Measurements from ENCODE around the gene PRMT1. TPM values are rescaled to one million over a fixed set of nuclear protein-coding genes. Genes with fewer than 3 reads are reported as not detected.

Gene PRMT1
- total and polyA plus RNA-seq, 9 of the 15 experiments (the other 6 are each of a cell fraction or from before 2014, with no cell fraction given) = 13.3 to 464 (median 326) TPM

DNA sequence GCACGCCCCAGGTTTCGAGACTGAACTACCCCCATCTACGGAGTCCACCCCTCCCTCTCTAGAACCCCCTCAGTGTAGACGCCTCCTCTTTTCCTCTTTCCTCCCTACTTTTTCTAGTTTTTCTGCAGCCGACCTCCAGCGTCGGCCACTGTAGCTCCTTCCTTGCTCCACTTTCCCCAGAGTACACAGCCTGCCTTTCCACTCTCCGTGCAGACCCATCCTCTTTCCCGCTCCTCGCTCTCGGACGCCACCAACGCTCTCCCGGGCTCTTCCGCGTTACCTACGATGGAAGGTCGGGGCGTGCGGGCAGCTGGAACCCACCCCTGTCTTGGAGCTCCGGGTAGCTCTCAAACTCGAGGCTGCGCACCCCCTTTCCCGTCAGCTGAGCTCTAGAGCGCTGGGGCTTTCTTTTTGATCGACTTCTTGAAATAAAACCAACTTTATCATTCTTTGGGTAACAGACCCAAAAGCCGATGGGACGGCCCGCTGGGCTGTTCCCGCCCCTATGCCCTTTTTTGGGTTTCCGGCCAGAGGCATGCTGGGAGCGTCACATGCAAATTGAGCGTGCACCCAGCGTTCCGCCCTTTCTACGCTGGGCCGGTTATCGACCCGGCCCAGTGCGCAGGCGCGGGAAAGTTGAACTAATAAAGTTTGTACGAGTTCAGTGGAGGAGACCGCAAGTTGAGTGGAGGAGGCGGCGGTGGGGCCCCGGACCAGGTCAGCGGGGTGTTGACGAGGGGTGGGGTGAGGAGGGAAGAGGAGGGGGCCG, 11.5 kb upstream of the PRMT1 start, which contains the start of the genes BCL2L12 and IRF3 (continued):
- TF ChIP-seq, protein P1, sequence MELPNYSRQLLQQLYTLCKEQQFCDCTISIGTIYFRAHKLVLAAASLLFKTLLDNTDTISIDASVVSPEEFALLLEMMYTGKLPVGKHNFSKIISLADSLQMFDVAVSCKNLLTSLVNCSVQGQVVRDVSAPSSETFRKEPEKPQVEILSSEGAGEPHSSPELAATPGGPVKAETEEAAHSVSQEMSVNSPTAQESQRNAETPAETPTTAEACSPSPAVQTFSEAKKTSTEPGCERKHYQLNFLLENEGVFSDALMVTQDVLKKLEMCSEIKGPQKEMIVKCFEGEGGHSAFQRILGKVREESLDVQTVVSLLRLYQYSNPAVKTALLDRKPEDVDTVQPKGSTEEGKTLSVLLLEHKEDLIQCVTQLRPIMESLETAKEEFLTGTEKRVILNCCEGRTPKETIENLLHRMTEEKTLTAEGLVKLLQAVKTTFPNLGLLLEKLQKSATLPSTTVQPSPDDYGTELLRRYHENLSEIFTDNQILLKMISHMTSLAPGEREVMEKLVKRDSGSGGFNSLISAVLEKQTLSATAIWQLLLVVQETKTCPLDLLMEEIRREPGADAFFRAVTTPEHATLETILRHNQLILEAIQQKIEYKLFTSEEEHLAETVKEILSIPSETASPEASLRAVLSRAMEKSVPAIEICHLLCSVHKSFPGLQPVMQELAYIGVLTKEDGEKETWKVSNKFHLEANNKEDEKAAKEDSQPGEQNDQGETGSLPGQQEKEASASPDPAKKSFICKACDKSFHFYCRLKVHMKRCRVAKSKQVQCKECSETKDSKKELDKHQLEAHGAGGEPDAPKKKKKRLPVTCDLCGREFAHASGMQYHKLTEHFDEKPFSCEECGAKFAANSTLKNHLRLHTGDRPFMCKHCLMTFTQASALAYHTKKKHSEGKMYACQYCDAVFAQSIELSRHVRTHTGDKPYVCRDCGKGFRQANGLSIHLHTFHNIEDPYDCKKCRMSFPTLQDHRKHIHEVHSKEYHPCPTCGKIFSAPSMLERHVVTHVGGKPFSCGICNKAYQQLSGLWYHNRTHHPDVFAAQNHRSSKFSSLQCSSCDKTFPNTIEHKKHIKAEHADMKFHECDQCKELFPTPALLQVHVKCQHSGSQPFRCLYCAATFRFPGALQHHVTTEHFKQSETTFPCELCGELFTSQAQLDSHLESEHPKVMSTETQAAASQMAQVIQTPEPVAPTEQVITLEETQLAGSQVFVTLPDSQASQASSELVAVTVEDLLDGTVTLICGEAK (IDR thresholded peaks at IDR 0.05) = peak; percentile 99
- TF ChIP-seq, protein P1 (CRISPR knock-in tag; IDR thresholded peaks at IDR 0.05) = peak; percentile 97
- TF ChIP-seq ZZZ3 (IDR thresholded peaks at IDR 0.05) = peak; percentile 29; the same call in 1 of the 2 replicates
- TF ChIP-seq ZKSCAN1 (IDR thresholded peaks at IDR 0.05; ENCODE audit: low read depth, low read length) = peak; percentile 26; the same call in 1 of the 2 replicates
- TF ChIP-seq HDAC2 (IDR thresholded peaks at IDR 0.05) = peak; percentile 74
- TF ChIP-seq PRMT5 (CRISPR knock-in tag; IDR thresholded peaks at IDR 0.05) = no peak
- TF ChIP-seq ATF7 (IDR thresholded peaks at IDR 0.05) = peak; percentile 89
- TF ChIP-seq MAFG (tag; conservative IDR thresholded peaks at IDR 0.05) = no peak
- peak; percentile 9; the same call in 1 of the 2 replicates for TF ChIP-seq MYC (IDR thresholded peaks at IDR 0.05; ENCODE audit: low read depth, low read length)
- TF ChIP-seq MYC (CRISPR knock-in tag; IDR thresholded peaks at IDR 0.05; ENCODE audit: borderline replicate concordance, low read depth) = no peak
- TF ChIP-seq SMC3 (conservative IDR thresholded peaks at IDR 0.05; ENCODE audit: insufficient read depth, low read depth, low read length) = no peak
- TF ChIP-seq DACH1 (IDR thresholded peaks at IDR 0.05; ENCODE audit: partially characterized antibody) = no peak
- TF ChIP-seq, protein P2, sequence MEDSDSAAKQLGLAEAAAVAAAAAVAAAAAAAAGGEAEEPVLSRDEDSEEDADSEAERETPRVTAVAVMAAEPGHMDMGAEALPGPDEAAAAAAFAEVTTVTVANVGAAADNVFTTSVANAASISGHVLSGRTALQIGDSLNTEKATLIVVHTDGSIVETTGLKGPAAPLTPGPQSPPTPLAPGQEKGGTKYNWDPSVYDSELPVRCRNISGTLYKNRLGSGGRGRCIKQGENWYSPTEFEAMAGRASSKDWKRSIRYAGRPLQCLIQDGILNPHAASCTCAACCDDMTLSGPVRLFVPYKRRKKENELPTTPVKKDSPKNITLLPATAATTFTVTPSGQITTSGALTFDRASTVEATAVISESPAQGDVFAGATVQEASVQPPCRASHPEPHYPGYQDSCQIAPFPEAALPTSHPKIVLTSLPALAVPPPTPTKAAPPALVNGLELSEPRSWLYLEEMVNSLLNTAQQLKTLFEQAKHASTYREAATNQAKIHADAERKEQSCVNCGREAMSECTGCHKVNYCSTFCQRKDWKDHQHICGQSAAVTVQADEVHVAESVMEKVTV (CRISPR knock-in tag; IDR thresholded peaks at IDR 0.05) = no peak
- no peak for TF ChIP-seq GABPB1 (CRISPR knock-in tag; IDR thresholded peaks at IDR 0.05)
- TF ChIP-seq, protein P3, sequence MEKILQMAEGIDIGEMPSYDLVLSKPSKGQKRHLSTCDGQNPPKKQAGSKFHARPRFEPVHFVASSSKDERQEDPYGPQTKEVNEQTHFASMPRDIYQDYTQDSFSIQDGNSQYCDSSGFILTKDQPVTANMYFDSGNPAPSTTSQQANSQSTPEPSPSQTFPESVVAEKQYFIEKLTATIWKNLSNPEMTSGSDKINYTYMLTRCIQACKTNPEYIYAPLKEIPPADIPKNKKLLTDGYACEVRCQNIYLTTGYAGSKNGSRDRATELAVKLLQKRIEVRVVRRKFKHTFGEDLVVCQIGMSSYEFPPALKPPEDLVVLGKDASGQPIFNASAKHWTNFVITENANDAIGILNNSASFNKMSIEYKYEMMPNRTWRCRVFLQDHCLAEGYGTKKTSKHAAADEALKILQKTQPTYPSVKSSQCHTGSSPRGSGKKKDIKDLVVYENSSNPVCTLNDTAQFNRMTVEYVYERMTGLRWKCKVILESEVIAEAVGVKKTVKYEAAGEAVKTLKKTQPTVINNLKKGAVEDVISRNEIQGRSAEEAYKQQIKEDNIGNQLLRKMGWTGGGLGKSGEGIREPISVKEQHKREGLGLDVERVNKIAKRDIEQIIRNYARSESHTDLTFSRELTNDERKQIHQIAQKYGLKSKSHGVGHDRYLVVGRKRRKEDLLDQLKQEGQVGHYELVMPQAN (IDR thresholded peaks at IDR 0.05; ENCODE audit: borderline replicate concordance) = peak; percentile 90
- TF ChIP-seq ASH1L (IDR thresholded peaks at IDR 0.05; ENCODE audit: borderline replicate concordance, low read depth, partially characterized antibody) = peak; percentile 52
